HEK293T (cell line): ENCODE data around the gene IL31.

Experiments used
- FOXK2 ChIP-seq: fragments of 450-650 bp; IDR thresholded peaks from 2 replicates; pipeline ENCODE4 v1.6.1; 2016; ENCODE audit warnings: mild to moderate bottlenecking
- NFRKB ChIP-seq: fragments of 450-650 bp; IDR thresholded peaks from 2 replicates; pipeline ENCODE4 v1.6.1; 2016; ENCODE audit warnings: mild to moderate bottlenecking, moderate library complexity
- SUZ12 ChIP-seq: fragments of 450-650 bp; IDR thresholded peaks from 2 replicates; pipeline ENCODE4 v1.6.1; 2016; ENCODE audit warnings: mild to moderate bottlenecking
- TARDBP ChIP-seq: fragments of 450-650 bp; IDR thresholded peaks from 2 replicates; pipeline ENCODE4 v1.6.1; 2016

GRCh38 chr12:122152754-122153153 is 21.3 kb downstream of the IL31 start:
- no peak for TF ChIP-seq FOXK2
- no peak for TF ChIP-seq TARDBP
- TF ChIP-seq NFRKB: no peak
- no peak for TF ChIP-seq SUZ12
